Mucosa of descending colon (tissue), 3 donors: Measurements from ENCODE around the gene SET. TPM values are rescaled to one million over a fixed set of nuclear protein-coding genes. Genes with fewer than 3 reads are reported as not detected.

ENCODE experiments used
- ATAC-seq: fragments of 200-7000 bp; cut with Tn5 transposase; one replicate; pipeline ENCODE4 v1.9.1; 2020; ENCODE audit warnings: mild to moderate bottlenecking, moderate library complexity
- DNase-seq, 3 donors: peaks; one replicate each; pipeline ENCODE4 v3.0.0-alpha.2; 2020
- H3K36me3 ChIP-seq: fragments of 200-600 bp; one replicate; pipeline ENCODE4 v1.8.0; 2021; ENCODE audit warnings: low read depth, mild to moderate bottlenecking
- H3K4me1 ChIP-seq: fragments of 200-600 bp; one replicate; pipeline ENCODE4 v1.8.0; 2021; ENCODE audit warnings: low read depth, mild to moderate bottlenecking
- H3K4me3 ChIP-seq: fragments of 200-600 bp; one replicate; pipeline ENCODE4 v1.8.0; 2021; ENCODE audit warnings: mild to moderate bottlenecking
- H3K9me3 ChIP-seq: fragments of 200-600 bp; one replicate; pipeline ENCODE4 v1.8.0; 2021; ENCODE audit warnings: mild to moderate bottlenecking
- intact Hi-C, 2 donors: fragments of 100-400 bp; cut with DNase I in 1 of 2; cut with micrococcal nuclease in 1 of 2; formaldehyde crosslinking; loops; one replicate each; pipeline versions ENCODE4 v1.11.0 to v1.11.1; 2022; cut with DNase I, micrococcal nuclease
- total RNA-seq, 3 donors: library from RNA; stranded (reverse); fragmentation: NEBNext Ultra II Directional in 2 of 3; extraction: Animal tissue kit (Norgen Biotek cat#: 25700) in 2 of 3; gene quantifications; one replicate each; pipeline versions ENCODE4 v1.2.1 to v1.2.4, GENCODE V29; 2021 to 2023
- TF ChIP-seq, protein P1 (sequence below): fragments of 200-600 bp; IDR thresholded peaks from one replicate; pipeline ENCODE4 v1.8.0; 2022; ENCODE audit warnings: antibody characterized with exemption, mild to moderate bottlenecking
- donor health status: DM: no; HTN: no; CAD: no; lungs with moderate emphysema.
- donor health status: DM: no; HTN: no; CAD: no.
- donor health status: DM: no; HTN: yes; CAD: no.

SET gene
- total RNA-seq, 3 donors from 2014 or later = 174 to 272 (median 212) TPM

DNA sequence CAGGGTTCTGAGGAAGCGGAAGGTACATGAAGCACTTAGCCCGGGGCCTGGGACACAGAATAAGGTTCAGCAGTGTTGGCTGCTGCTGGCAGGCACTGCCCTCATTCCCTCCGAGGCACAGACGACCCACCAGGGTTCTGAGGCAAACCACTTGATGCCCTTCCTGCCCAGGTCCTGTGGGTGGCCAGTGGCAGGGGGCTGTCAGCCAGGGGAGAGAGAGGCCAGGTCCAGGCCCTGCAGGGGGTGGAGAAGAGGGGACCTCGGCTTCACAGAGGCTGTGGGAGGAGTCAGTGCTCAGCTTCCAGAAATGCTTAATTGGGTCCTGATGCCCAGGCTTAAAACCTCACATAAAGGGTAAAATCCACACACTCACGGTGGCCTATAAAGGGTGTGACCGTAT lies 39.3 kb downstream of the SET start:
- Histone ChIP-seq H3K4me3 (no peak overlapping the region), H3K4me1 (peaks cover 7% of the 10 kb centered on the region), H3K36me3 (peaks cover 4% of the 10 kb centered on the region), H3K9me3 (no peaks in the 10 kb centered on the region)
- ATAC-seq (no peak), DNase-seq (no peak)
- TF ChIP-seq, protein P1, sequence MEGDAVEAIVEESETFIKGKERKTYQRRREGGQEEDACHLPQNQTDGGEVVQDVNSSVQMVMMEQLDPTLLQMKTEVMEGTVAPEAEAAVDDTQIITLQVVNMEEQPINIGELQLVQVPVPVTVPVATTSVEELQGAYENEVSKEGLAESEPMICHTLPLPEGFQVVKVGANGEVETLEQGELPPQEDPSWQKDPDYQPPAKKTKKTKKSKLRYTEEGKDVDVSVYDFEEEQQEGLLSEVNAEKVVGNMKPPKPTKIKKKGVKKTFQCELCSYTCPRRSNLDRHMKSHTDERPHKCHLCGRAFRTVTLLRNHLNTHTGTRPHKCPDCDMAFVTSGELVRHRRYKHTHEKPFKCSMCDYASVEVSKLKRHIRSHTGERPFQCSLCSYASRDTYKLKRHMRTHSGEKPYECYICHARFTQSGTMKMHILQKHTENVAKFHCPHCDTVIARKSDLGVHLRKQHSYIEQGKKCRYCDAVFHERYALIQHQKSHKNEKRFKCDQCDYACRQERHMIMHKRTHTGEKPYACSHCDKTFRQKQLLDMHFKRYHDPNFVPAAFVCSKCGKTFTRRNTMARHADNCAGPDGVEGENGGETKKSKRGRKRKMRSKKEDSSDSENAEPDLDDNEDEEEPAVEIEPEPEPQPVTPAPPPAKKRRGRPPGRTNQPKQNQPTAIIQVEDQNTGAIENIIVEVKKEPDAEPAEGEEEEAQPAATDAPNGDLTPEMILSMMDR = no peak
- intact Hi-C loops = no loop called here

DNA sequence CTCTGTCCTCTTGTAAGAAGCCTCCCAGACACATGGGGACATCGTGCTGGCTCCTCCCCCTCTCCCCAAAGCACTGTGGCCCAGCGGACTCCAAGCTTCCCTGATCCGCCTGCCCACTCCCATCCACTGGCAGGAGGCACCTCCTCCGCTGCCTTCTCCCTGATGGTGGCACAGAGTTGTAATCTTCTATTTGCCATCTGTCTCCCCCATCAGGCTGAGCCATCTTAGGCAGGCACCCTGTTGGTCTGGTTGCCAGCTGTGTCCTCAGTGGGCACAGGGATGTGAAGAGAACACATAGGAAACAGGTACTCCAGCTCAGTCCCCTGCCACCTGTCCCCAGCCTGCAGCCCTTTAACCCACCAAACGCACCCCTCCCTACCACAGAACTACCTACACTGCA lies 40.3 kb downstream of the SET start:
- TF ChIP-seq, protein P1 = no peak
- Histone ChIP-seq H3K4me1 (peaks cover 7% of the 10 kb centered on the region), H3K36me3 (peaks cover under 1% of the 10 kb centered on the region), H3K9me3 (no peaks in the 10 kb centered on the region), H3K4me3 (no peak overlapping the region)
- DNase-seq (no peak), ATAC-seq (no peak)
- intact Hi-C loops = no loop called here

DNA sequence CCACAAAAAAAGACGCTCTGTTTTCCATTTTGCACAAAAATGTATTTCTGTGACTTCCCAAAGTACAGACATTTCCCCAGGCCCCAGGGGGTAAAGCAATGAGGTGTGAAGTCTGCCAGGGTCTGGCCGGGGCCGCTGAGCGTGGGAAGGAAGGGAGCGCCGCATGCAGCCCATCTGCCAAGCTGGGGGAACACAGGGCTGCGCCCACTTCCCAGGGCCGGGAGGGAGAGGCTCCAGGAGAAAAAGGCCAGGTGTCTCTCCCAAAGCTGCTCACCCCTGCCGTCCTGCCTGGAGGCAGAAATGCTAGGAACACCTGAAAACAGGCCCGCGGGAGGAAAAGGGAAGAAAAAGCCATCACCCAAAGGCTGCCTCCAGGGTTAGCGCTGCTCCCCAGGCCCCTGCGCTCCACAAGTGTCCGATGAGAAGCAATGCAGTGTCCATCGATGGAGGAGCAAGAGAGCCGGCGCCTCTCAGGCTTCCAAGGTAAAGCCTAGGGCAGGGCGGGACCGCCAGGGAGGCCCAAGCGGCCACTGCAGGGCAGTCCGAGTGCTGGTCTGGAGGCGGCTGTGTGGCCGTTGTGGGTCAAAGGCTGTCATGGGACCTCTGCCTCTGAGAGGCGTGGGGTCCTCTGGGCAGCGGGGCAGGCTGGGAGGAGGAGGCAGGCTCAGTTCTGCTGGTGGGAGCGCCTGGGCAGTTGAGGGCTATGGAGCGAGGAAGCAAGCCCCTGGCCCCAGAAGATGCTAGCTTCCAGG lies 40.9 kb downstream of the SET start:
- Histone ChIP-seq H3K9me3 (no peaks in the 10 kb centered on the region), H3K36me3 (no peaks in the 10 kb centered on the region), H3K4me3 (no peak overlapping the region), H3K4me1 (peaks cover 2% of the 10 kb centered on the region)
- intact Hi-C loops = no loop called here
- no peak for DNase-seq
- TF ChIP-seq, protein P1 = no peak
- ATAC-seq = no peak

DNA sequence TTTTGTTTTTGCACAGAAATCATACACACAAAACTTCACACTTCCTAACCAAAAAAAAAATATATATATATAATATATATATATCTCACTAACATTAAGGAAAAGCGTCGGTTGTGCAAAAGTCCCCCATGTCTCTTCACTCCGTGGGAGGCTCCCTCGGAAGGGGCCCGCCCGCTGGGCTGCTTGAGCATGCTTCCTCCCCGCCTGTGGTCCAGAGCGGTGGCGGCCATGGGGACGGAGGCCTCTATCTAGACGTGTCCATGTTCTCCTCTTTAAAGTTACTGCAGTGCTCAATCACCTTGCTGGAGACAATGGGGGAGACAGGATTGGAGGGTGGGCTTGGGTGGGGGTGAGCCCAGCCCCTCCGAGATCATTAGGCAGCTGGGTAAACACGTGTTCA lies 42.1 kb downstream of the SET start:
- Histone ChIP-seq H3K9me3 (no peaks in the 10 kb centered on the region), H3K4me3 (no peak overlapping the region), H3K36me3 (no peaks in the 10 kb centered on the region), H3K4me1 (no peaks in the 10 kb centered on the region)
- intact Hi-C loops = no loop called here
- ATAC-seq (no peak), DNase-seq (no peak)
- TF ChIP-seq, protein P1 = no peak

DNA sequence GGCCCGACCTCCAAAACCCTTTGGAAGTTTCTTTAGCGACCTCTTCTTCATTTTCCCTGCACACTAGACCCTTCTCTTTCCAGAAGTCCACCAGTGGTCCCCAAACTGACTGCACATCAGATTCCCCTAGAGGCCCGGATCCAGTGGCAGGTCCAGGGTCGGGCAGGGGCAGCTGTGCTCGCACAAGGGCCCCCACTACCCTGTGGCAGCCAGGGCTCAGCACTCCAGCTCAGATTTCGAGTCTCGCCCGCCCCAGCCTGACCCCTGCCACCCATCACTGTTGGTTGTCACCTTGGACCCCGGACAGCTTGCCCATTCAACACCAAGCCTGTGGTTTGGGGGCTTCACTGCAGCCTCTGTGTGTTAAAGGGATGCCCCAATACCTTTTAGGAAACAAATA lies 42.7 kb downstream of the SET start:
- Histone ChIP-seq H3K4me1 (no peaks in the 10 kb centered on the region), H3K36me3 (no peaks in the 10 kb centered on the region), H3K9me3 (no peaks in the 10 kb centered on the region), H3K4me3 (no peak overlapping the region)
- TF ChIP-seq, protein P1 = no peak
- DNase-seq (no peak), ATAC-seq (no peak)
- intact Hi-C loops = no loop called here
